Spinal cord (tissue), 10 donors: ENCODE results near the gene GPR33. TPM values are rescaled to one million over a fixed set of nuclear protein-coding genes. Genes with fewer than 3 reads are reported as not detected.

ENCODE experiments used
- DNase-seq, 6 donors: peaks; one replicate each; pipeline versions ENCODE4 v3.0.0 to v3.0.0-alpha.2; 2013 to 2015; ENCODE audit warnings: low spot score in 6 of 6, low read depth in 4 of 6
- H3K27ac ChIP-seq: one replicate; pipeline ENCODE4 v1.5.1; 2013; ENCODE audit warnings: low read depth, low read length, control low read depth
- H3K27me3 ChIP-seq: one replicate; pipeline ENCODE4 v1.6.1; 2013; ENCODE audit warnings: low read length; ENCODE audit not compliant: control insufficient read depth, insufficient read depth
- H3K36me3 ChIP-seq: one replicate; pipeline ENCODE4 v1.6.1; 2013; ENCODE audit warnings: low read length; ENCODE audit not compliant: control insufficient read depth, insufficient read depth
- H3K4me1 ChIP-seq: one replicate; pipeline ENCODE4 v1.6.1; 2013; ENCODE audit warnings: low read length; ENCODE audit not compliant: control insufficient read depth, insufficient read depth
- H3K4me3 ChIP-seq: one replicate; pipeline ENCODE4 v1.5.1; 2013; ENCODE audit warnings: low read depth, low read length, control low read depth
- H3K9me3 ChIP-seq: one replicate; pipeline ENCODE4 v1.6.1; 2013; ENCODE audit warnings: low read length; ENCODE audit not compliant: control insufficient read depth, insufficient read depth
- WGBS: methylation state at CpG from one replicate; pipeline ENCODE4 v1.1.5; 2013; ENCODE audit warnings: missing lambda C conversion rate; ENCODE audit not compliant: insufficient coverage; 5-methylcytosine and 5-hydroxymethylcytosine counted together
- polyA plus RNA-seq, 2 donors: library from polyadenylated mRNA; unstranded; fragments of 120-200 nt; gene quantifications; one replicate each; pipeline ENCODE4 v1.2.1, GENCODE V29; 2013; ENCODE audit not compliant: insufficient read length in 2 of 2
- total RNA-seq, 2 donors: library from RNA; depleted of rRNA in 1 of 2; stranded (reverse); fragments of 120-200 nt in 1 of 2; fragments of >200 nt in 1 of 2; gene quantifications; one replicate each; pipeline versions ENCODE4 v1.2.3 to v1.2.4, GENCODE V29; 2013 to 2014
- donor health status: healthy.

GPR33 gene
- total and polyA plus RNA-seq, 4 donors, result not detected

GRCh38 chr14:31501870-31502269 lies 14.0 kb upstream of the GPR33 start:
- H3K9me3 ChIP-seq, result no peaks in the 10 kb centered on the region
- H3K27me3 ChIP-seq, result no peaks in the 10 kb centered on the region
- no peak for DNase-seq
- no peak overlapping the region for H3K4me3 ChIP-seq
- H3K4me1 ChIP-seq, result no peaks in the 10 kb centered on the region
- no peak overlapping the region for H3K27ac ChIP-seq
- WGBS, result 100% methylated on average over 2 of the region's 2 CpGs
- H3K36me3 ChIP-seq, result no peaks in the 10 kb centered on the region

- Histone ChIP-seq H3K27ac (no peak overlapping the region), H3K9me3 (peaks cover 2% of the 10 kb centered on the region), H3K4me1 (no peaks in the 10 kb centered on the region), H3K36me3 (no peaks in the 10 kb centered on the region), H3K27me3 (no peaks in the 10 kb centered on the region), H3K4me3 (no peak overlapping the region)
- no peak for DNase-seq
- WGBS, result 89% methylated on average over 2 of the region's 8 CpGs
Observed at GRCh38 chr14:31492759-31493498, 5.1 kb upstream of the GPR33 start.

GRCh38 chr14:31489691-31490090 lies 1.9 kb upstream of the GPR33 start:
- no peak for DNase-seq
- Histone ChIP-seq H3K27ac (no peak overlapping the region), H3K4me3 (no peak overlapping the region), H3K9me3 (no peaks in the 10 kb centered on the region), H3K36me3 (no peaks in the 10 kb centered on the region), H3K4me1 (no peaks in the 10 kb centered on the region), H3K27me3 (no peaks in the 10 kb centered on the region)

GRCh38 chr14:31486764-31487163 lies 1.1 kb downstream of the GPR33 start:
- Histone ChIP-seq H3K27me3 (no peaks in the 10 kb centered on the region), H3K9me3 (no peaks in the 10 kb centered on the region), H3K27ac (no peak overlapping the region), H3K4me3 (no peak overlapping the region), H3K36me3 (no peaks in the 10 kb centered on the region), H3K4me1 (no peaks in the 10 kb centered on the region)
- no CpG with 5 or more reads among the region's 2 CpGs for WGBS
- DNase-seq, result no peak

GRCh38 chr14:31484754-31485153 lies 3.1 kb downstream of the GPR33 start:
- Histone ChIP-seq H3K9me3 (no peaks in the 10 kb centered on the region), H3K4me3 (no peak overlapping the region), H3K36me3 (no peaks in the 10 kb centered on the region), H3K27ac (no peak overlapping the region), H3K4me1 (no peaks in the 10 kb centered on the region), H3K27me3 (no peaks in the 10 kb centered on the region)
- WGBS, result 100% methylated on average over 1 of the region's 3 CpGs
- no peak for DNase-seq

- no peaks in the 10 kb centered on the region for H3K9me3 ChIP-seq
- DNase-seq, result no peak
- no peaks in the 10 kb centered on the region for H3K27me3 ChIP-seq
- H3K4me1 ChIP-seq, result peaks cover 4% of the 10 kb centered on the region
- no peak overlapping the region for H3K4me3 ChIP-seq
- no CpG with 5 or more reads among the region's 4 CpGs for WGBS
- no peak overlapping the region for H3K27ac ChIP-seq
- no peaks in the 10 kb centered on the region for H3K36me3 ChIP-seq
Observed at GRCh38 chr14:31480156-31480555, 7.7 kb downstream of the GPR33 start.

GRCh38 chr14:31479027-31479426 lies 8.8 kb downstream of the GPR33 start:
- H3K27me3 ChIP-seq, result no peaks in the 10 kb centered on the region
- no peaks in the 10 kb centered on the region for H3K9me3 ChIP-seq
- peak in 2 of 6 donors; percentile 24 to 29 for DNase-seq
- no CpG with 5 or more reads among the region's 3 CpGs for WGBS
- peak overlapping the region; percentile 52 for H3K27ac ChIP-seq
- no peaks in the 10 kb centered on the region for H3K36me3 ChIP-seq
- H3K4me3 ChIP-seq, result no peak overlapping the region
- peaks cover 4% of the 10 kb centered on the region for H3K4me1 ChIP-seq

GRCh38 chr14:31477248-31477647 lies 10.6 kb downstream of the GPR33 start:
- Histone ChIP-seq H3K4me1 (peaks cover 4% of the 10 kb centered on the region), H3K4me3 (no peak overlapping the region), H3K27ac (no peak overlapping the region), H3K27me3 (no peaks in the 10 kb centered on the region), H3K36me3 (no peaks in the 10 kb centered on the region), H3K9me3 (no peaks in the 10 kb centered on the region)
- 97% methylated on average over 6 of the region's 6 CpGs for WGBS
- DNase-seq, result no peak

GRCh38 chr14:31476131-31476866 lies 11.5 kb downstream of the GPR33 start:
- H3K27ac ChIP-seq, result no peak overlapping the region
- H3K4me1 ChIP-seq, result peaks cover 4% of the 10 kb centered on the region
- H3K4me3 ChIP-seq, result no peak overlapping the region
- no peaks in the 10 kb centered on the region for H3K9me3 ChIP-seq
- no peaks in the 10 kb centered on the region for H3K36me3 ChIP-seq
- H3K27me3 ChIP-seq, result no peaks in the 10 kb centered on the region
- DNase-seq, result peak in 1 of 6 donors; percentile 30
- WGBS, result 90% methylated on average over 2 of the region's 4 CpGs

- no peak for DNase-seq
- WGBS, result 86% methylated on average over 4 of the region's 6 CpGs
Observed at GRCh38 chr14:31466554-31466953, 21.3 kb downstream of the GPR33 start.

More at GRCh38 chr14:31466554-31466953, 21.3 kb downstream of the GPR33 start:
- Histone ChIP-seq H3K36me3 (no peaks in the 10 kb centered on the region), H3K27ac (no peak overlapping the region), H3K27me3 (no peaks in the 10 kb centered on the region), H3K4me1 (no peaks in the 10 kb centered on the region), H3K4me3 (no peak overlapping the region), H3K9me3 (no peaks in the 10 kb centered on the region)
